Muscle layer of colon (tissue), 2 donors: ENCODE results near the gene MAP1LC3B2.
A peak's percentile ranks its signal among the peaks of the same experiment; 100 is the strongest.

Source experiments
- H3K27ac ChIP-seq: one replicate; pipeline ENCODE4 v1.7.0; 2013; ENCODE audit warnings: low read depth, mild to moderate bottlenecking, low read length, moderate library complexity
- H3K27me3 ChIP-seq, 2 donors: one replicate each; pipeline ENCODE4 v1.7.0; 2013; ENCODE audit warnings: low read length in 2 of 2, mild to moderate bottlenecking in 2 of 2; ENCODE audit not compliant: insufficient read depth in 2 of 2, control insufficient read depth in 1 of 2
- H3K36me3 ChIP-seq: one replicate; pipeline ENCODE4 v1.7.0; 2013; ENCODE audit warnings: mild to moderate bottlenecking, low read length; ENCODE audit not compliant: insufficient read depth
- H3K4me1 ChIP-seq: one replicate; pipeline ENCODE4 v1.7.0; 2013; ENCODE audit warnings: mild to moderate bottlenecking, low read length; ENCODE audit not compliant: insufficient read depth
- H3K4me3 ChIP-seq, 2 donors: one replicate each; pipeline ENCODE4 v1.7.0; 2013; ENCODE audit warnings: low read length in 2 of 2, low read depth in 1 of 2, mild to moderate bottlenecking in 1 of 2, moderate library complexity in 1 of 2
- H3K9ac ChIP-seq: one replicate; pipeline ENCODE4 v1.7.0; 2013; ENCODE audit warnings: low read length
- H3K9me3 ChIP-seq: one replicate; pipeline ENCODE4 v1.7.0; 2013; ENCODE audit warnings: mild to moderate bottlenecking, low read length
- donor health status: abdominal sarcoma.
- donor health status: Adenocarcinoma of cecum.

The MAP1LC3B2 gene

GRCh38 chr12:116528498-116528897 lies 30.7 kb upstream of the MAP1LC3B2 start:
- peak overlapping the region; percentile 70 for H3K27ac ChIP-seq

GRCh38 chr12:116529048-116529447 lies 30.1 kb upstream of the MAP1LC3B2 start:
- Histone ChIP-seq H3K9me3 (no peaks in the 10 kb centered on the region), H3K27ac (peak overlapping the region; percentile 70), H3K4me3 (no peak overlapping the region), H3K4me1 (peaks cover 50% of the 10 kb centered on the region), H3K9ac (no peak overlapping the region), H3K27me3 (no peaks in the 10 kb centered on the region), H3K36me3 (no peaks in the 10 kb centered on the region)

More at GRCh38 chr12:116528498-116528897, 30.7 kb upstream of the MAP1LC3B2 start:
- H3K4me3 ChIP-seq, result no peak overlapping the region
- H3K4me1 ChIP-seq, result peaks cover 50% of the 10 kb centered on the region
- no peaks in the 10 kb centered on the region for H3K9me3 ChIP-seq
- no peaks in the 10 kb centered on the region for H3K36me3 ChIP-seq
- no peaks in the 10 kb centered on the region for H3K27me3 ChIP-seq
- H3K9ac ChIP-seq, result no peak overlapping the region

GRCh38 chr12:116529686-116530085 lies 29.5 kb upstream of the MAP1LC3B2 start:
- no peaks in the 10 kb centered on the region for H3K27me3 ChIP-seq
- H3K27ac ChIP-seq, result no peak overlapping the region
- no peaks in the 10 kb centered on the region for H3K36me3 ChIP-seq
- H3K4me1 ChIP-seq, result peaks cover 46% of the 10 kb centered on the region
- H3K9me3 ChIP-seq, result no peaks in the 10 kb centered on the region
- H3K4me3 ChIP-seq, result no peak overlapping the region
- no peak overlapping the region for H3K9ac ChIP-seq

GRCh38 chr12:116532428-116532827 lies 26.8 kb upstream of the MAP1LC3B2 start:
- Histone ChIP-seq H3K36me3 (no peaks in the 10 kb centered on the region), H3K27me3 (no peaks in the 10 kb centered on the region), H3K4me1 (peaks cover 28% of the 10 kb centered on the region), H3K27ac (no peak overlapping the region), H3K9me3 (no peaks in the 10 kb centered on the region), H3K9ac (no peak overlapping the region), H3K4me3 (peak overlapping the region in 1 of 2 donors; percentile 69)

- H3K4me1 ChIP-seq, result peaks cover 22% of the 10 kb centered on the region
- no peaks in the 10 kb centered on the region for H3K27me3 ChIP-seq
- no peaks in the 10 kb centered on the region for H3K36me3 ChIP-seq
- H3K27ac ChIP-seq, result peak overlapping the region; percentile 84
- H3K9me3 ChIP-seq, result no peaks in the 10 kb centered on the region
- H3K4me3 ChIP-seq, result peak overlapping the region; percentile 47 to 69
- no peak overlapping the region for H3K9ac ChIP-seq
Measured at GRCh38 chr12:116532986-116533342, 26.2 kb upstream of the MAP1LC3B2 start.

GRCh38 chr12:116533343-116534251 lies 25.6 kb upstream of the MAP1LC3B2 start:
- no peaks in the 10 kb centered on the region for H3K9me3 ChIP-seq
- peak overlapping the region; percentile 39 for H3K9ac ChIP-seq
- no peaks in the 10 kb centered on the region for H3K36me3 ChIP-seq
- no peaks in the 10 kb centered on the region for H3K27me3 ChIP-seq
- peaks cover 19% of the 10 kb centered on the region for H3K4me1 ChIP-seq
- peak overlapping the region; percentile 84 for H3K27ac ChIP-seq
- peak overlapping the region; percentile 47 to 69 for H3K4me3 ChIP-seq

GRCh38 chr12:116534311-116535121 lies 24.7 kb upstream of the MAP1LC3B2 start:
- Histone ChIP-seq H3K4me1 (peaks cover 24% of the 10 kb centered on the region), H3K27ac (peak overlapping the region; percentile 84)

GRCh38 chr12:116535241-116535640 lies 23.9 kb upstream of the MAP1LC3B2 start:
- Histone ChIP-seq H3K4me3 (peak overlapping the region in 1 of 2 donors; percentile 69), H3K36me3 (no peaks in the 10 kb centered on the region)

More at GRCh38 chr12:116534311-116535121, 24.7 kb upstream of the MAP1LC3B2 start:
- H3K27me3 ChIP-seq, result no peaks in the 10 kb centered on the region
- no peaks in the 10 kb centered on the region for H3K36me3 ChIP-seq
- H3K9me3 ChIP-seq, result no peaks in the 10 kb centered on the region
- H3K9ac ChIP-seq, result peak overlapping the region; percentile 41
- peak overlapping the region; percentile 47 to 69 for H3K4me3 ChIP-seq

GRCh38 chr12:116537101-116537904 lies 21.9 kb upstream of the MAP1LC3B2 start:
- Histone ChIP-seq H3K9me3 (no peaks in the 10 kb centered on the region), H3K27me3 (no peaks in the 10 kb centered on the region), H3K9ac (no peak overlapping the region), H3K27ac (no peak overlapping the region), H3K36me3 (no peaks in the 10 kb centered on the region), H3K4me1 (peaks cover 36% of the 10 kb centered on the region), H3K4me3 (no peak overlapping the region)

More at GRCh38 chr12:116535241-116535640, 23.9 kb upstream of the MAP1LC3B2 start:
- Histone ChIP-seq H3K27ac (no peak overlapping the region), H3K9me3 (no peaks in the 10 kb centered on the region), H3K27me3 (no peaks in the 10 kb centered on the region), H3K9ac (no peak overlapping the region), H3K4me1 (peaks cover 31% of the 10 kb centered on the region)

- Histone ChIP-seq H3K27ac (no peak overlapping the region), H3K4me3 (no peak overlapping the region)
Measured at GRCh38 chr12:116538076-116538591, 21.0 kb upstream of the MAP1LC3B2 start.

More at GRCh38 chr12:116538076-116538591, 21.0 kb upstream of the MAP1LC3B2 start:
- Histone ChIP-seq H3K9me3 (no peaks in the 10 kb centered on the region), H3K4me1 (peaks cover 29% of the 10 kb centered on the region), H3K36me3 (no peaks in the 10 kb centered on the region), H3K9ac (no peak overlapping the region), H3K27me3 (no peaks in the 10 kb centered on the region)
